ENCODE measurements around the gene CATSPER1. TPM values are rescaled to one million over a fixed set of nuclear protein-coding genes. Genes with fewer than 3 reads are reported as not detected.
"Not testable (repeated sequence)": the region's sequence is repeated elsewhere in the genome, so short reads cannot be mapped to it uniquely, and the experiment has no call there.

The CATSPER1 gene
- total RNA-seq, 1 experiment from 2014 or later: 1.1 TPM

DNA sequence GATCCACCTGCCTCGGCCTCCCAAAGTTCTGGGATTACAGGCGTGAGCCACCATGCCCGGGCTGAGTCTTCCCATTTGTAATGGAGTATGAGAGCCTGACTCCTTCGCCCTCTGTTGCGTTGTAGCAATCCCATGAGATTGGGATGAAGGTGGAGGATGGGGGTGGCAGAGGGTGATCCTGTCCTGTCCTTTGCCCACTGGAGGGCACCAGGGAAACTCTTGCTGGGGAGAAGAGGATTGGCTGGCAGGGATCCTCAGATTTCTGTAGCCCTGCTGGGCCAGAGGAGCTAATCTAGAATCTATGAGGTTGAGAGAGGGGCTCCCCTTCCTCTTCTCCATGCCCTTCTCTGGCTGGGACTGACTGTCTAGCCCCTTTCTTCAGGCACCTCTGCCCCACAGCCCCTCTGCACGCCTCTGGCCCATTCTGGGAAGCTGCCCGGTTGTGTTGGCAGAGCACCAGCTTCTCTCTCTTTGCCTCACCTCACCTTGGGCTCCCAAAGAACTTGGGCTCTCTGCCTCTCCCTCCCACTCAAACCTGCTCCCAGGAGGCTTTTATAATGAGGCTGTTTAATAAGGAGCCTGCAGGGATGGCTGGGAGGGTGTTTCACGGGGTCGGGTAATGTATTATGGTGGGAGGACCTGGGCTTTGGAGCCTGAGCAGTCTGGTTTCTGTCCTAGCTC lies 9.5 kb upstream of the CATSPER1 start:
- H2AFZ ChIP-seq (ENCODE audit: low read length): no peak overlapping the region
- H3K9me3 ChIP-seq (ENCODE audit: low read length): no peaks in the 10 kb centered on the region
- DNase-seq (no peak), ATAC-seq (no peak)
- no peak overlapping the region for H3K9ac ChIP-seq (ENCODE audit: low read length)
- H3K4me1 ChIP-seq (ENCODE audit: insufficient read depth, low read length): no peaks in the 10 kb centered on the region
- no peak overlapping the region for H3K27ac ChIP-seq (ENCODE audit: low read length)
- no peaks in the 10 kb centered on the region for H3K9me2 ChIP-seq (replicated peaks; ENCODE audit: low read length)
- H3K27me3 ChIP-seq (ENCODE audit: low read length): no peaks in the 10 kb centered on the region
- intact Hi-C loops (cut with micrococcal nuclease): no loop called here
- no peak overlapping the region for H3K4me2 ChIP-seq (ENCODE audit: low read length)
- H3F3A ChIP-seq (ENCODE audit: low read length, unreplicated experiment): no peaks in the 10 kb centered on the region
- CTCF ChIA-PET: interaction anchor here (0.6 to 1.5 kb wide), 2 partner anchors 9 to 41 kb away, joined by 3 to 4 read pairs; no protein-coding TSS in a partner anchor
- no peaks in the 10 kb centered on the region for H3K79me2 ChIP-seq (ENCODE audit: low read length)
- H3K36me3 ChIP-seq (ENCODE audit: low read depth, low read length): no peaks in the 10 kb centered on the region
- no peaks in the 10 kb centered on the region for H4K20me1 ChIP-seq (ENCODE audit: low read length)
- TF ChIP-seq EZH2 (IDR thresholded peaks at IDR 0.05; ENCODE audit: low read length, unreplicated experiment): no peak
- no peak for TF ChIP-seq EZH2phosphoT487 (IDR thresholded peaks at IDR 0.05; ENCODE audit: borderline replicate concordance, low read length)
- TF ChIP-seq, protein P1, sequence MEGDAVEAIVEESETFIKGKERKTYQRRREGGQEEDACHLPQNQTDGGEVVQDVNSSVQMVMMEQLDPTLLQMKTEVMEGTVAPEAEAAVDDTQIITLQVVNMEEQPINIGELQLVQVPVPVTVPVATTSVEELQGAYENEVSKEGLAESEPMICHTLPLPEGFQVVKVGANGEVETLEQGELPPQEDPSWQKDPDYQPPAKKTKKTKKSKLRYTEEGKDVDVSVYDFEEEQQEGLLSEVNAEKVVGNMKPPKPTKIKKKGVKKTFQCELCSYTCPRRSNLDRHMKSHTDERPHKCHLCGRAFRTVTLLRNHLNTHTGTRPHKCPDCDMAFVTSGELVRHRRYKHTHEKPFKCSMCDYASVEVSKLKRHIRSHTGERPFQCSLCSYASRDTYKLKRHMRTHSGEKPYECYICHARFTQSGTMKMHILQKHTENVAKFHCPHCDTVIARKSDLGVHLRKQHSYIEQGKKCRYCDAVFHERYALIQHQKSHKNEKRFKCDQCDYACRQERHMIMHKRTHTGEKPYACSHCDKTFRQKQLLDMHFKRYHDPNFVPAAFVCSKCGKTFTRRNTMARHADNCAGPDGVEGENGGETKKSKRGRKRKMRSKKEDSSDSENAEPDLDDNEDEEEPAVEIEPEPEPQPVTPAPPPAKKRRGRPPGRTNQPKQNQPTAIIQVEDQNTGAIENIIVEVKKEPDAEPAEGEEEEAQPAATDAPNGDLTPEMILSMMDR (conservative IDR thresholded peaks at IDR 0.05; ENCODE audit: low read depth, low read length): no peak
- no peak overlapping the region for H3K4me3 ChIP-seq (ENCODE audit: low read length)
- POLR2A ChIA-PET (ENCODE audit: unreplicated experiment): no interaction called here
- no TSS peak for BruUV-seq (replicated peaks)

DNA sequence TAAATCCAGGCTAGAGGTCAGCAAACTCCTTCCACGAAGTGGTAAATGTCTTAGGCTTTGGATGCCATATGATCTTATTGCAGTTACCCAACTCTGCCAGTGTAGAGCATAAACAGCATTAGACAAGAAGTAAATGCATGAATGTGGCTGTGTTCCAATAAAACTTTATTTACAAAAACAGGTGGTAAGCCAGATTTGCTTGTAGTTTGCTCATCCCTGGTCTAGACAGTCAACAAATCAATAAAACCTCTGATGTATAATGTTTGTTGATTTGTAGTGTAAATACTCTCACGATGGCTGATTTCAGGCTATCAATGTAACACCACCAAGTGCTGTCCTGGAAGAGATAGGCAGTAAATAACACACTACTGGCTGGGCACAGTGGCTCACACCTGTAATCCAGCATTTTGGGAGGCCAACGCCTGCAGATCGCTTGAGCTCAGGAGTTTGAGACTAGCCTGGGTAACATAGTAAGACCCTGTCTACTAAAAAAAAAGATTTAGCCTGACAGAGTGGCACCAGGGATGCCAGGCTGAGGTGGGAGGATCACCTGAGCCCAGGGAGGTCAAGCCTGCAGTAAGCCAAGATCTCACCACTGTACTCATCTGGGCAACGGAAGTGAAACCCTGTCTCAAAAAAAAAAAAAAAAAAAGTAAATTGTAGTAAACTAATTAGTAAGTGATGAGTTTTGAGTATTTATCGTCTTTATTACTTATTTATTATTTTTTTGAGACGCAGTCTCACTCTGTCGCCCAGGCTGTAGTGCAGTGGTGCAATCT lies 6.9 kb upstream of the CATSPER1 start:
- no peak overlapping the region for H3K4me2 ChIP-seq (ENCODE audit: low read length)
- intact Hi-C loops (cut with micrococcal nuclease): no loop called here
- H3K4me3 ChIP-seq (ENCODE audit: low read length): no peak overlapping the region
- POLR2A ChIA-PET (ENCODE audit: unreplicated experiment): no interaction called here
- no peaks in the 10 kb centered on the region for H3K79me2 ChIP-seq (ENCODE audit: low read length)
- H3K27ac ChIP-seq (ENCODE audit: low read length): no peak overlapping the region
- H3K27me3 ChIP-seq (ENCODE audit: low read length): no peaks in the 10 kb centered on the region
- no TSS peak for BruUV-seq (replicated peaks)
- no peaks in the 10 kb centered on the region for H3F3A ChIP-seq (ENCODE audit: low read length, unreplicated experiment)
- DNase-seq (peak; percentile 30), ATAC-seq (no peak)
- H2AFZ ChIP-seq (ENCODE audit: low read length): no peak overlapping the region
- TF ChIP-seq EZH2phosphoT487 (IDR thresholded peaks at IDR 0.05; ENCODE audit: borderline replicate concordance, low read length): no peak
- no peak for TF ChIP-seq EZH2 (IDR thresholded peaks at IDR 0.05; ENCODE audit: low read length, unreplicated experiment)
- TF ChIP-seq, protein P1 (conservative IDR thresholded peaks at IDR 0.05; ENCODE audit: low read depth, low read length): no peak
- no peak overlapping the region for H3K9ac ChIP-seq (ENCODE audit: low read length)
- no peaks in the 10 kb centered on the region for H3K4me1 ChIP-seq (ENCODE audit: insufficient read depth, low read length)
- no peaks in the 10 kb centered on the region for H4K20me1 ChIP-seq (ENCODE audit: low read length)
- CTCF ChIA-PET: no interaction called here
- no peaks in the 10 kb centered on the region for H3K9me3 ChIP-seq (ENCODE audit: low read length)
- H3K36me3 ChIP-seq (ENCODE audit: low read depth, low read length): no peaks in the 10 kb centered on the region
- no peaks in the 10 kb centered on the region for H3K9me2 ChIP-seq (replicated peaks; ENCODE audit: low read length)

- H3K79me2 ChIP-seq (ENCODE audit: low read length); BruUV-seq (replicated peaks); POLR2A ChIA-PET (ENCODE audit: unreplicated experiment); H3K36me3 ChIP-seq (ENCODE audit: low read depth, low read length); H3K27me3 ChIP-seq (ENCODE audit: low read length); CTCF ChIA-PET; H3K4me2 ChIP-seq (ENCODE audit: low read length); intact Hi-C loops (cut with micrococcal nuclease); H3K9me2 ChIP-seq (replicated peaks; ENCODE audit: low read length); H3K27ac ChIP-seq (ENCODE audit: low read length); H3K9ac ChIP-seq (ENCODE audit: low read length); H3K9me3 ChIP-seq (ENCODE audit: low read length); H3K4me3 ChIP-seq (ENCODE audit: low read length); H2AFZ ChIP-seq (ENCODE audit: low read length); H4K20me1 ChIP-seq (ENCODE audit: low read length); ATAC-seq; H3F3A ChIP-seq (ENCODE audit: low read length, unreplicated experiment); DNase-seq: not testable (repeated sequence)
- peaks cover 24% of the 10 kb centered on the region for H3K4me1 ChIP-seq (ENCODE audit: insufficient read depth, low read length)
These were observed 3.2 kb downstream of the CATSPER1 start for GRCh38 chr11:66023186-66023440.
